GM18505 (cell line): ENCODE measurements around the gene BRF1.

Source experiments
- ATAC-seq: cut with Tn5 transposase; IDR thresholded peaks from one replicate; pipeline ENCODE4 v1.9.1; 2021; ENCODE audit not compliant: unreplicated experiment
- POLR2A ChIP-seq: IDR thresholded peaks from 4 replicates; pipeline ENCODE4 v1.6.1; 2011; ENCODE audit warnings: borderline replicate concordance; ENCODE audit not compliant: insufficient read depth, insufficient read length; ENCODE audit errors: extremely low read depth

BRF1 gene

GRCh38 chr14:105210266-105211025 is 90.4 kb downstream of the BRF1 start:
- ATAC-seq: no peak
- no peak for TF ChIP-seq POLR2A

DNA sequence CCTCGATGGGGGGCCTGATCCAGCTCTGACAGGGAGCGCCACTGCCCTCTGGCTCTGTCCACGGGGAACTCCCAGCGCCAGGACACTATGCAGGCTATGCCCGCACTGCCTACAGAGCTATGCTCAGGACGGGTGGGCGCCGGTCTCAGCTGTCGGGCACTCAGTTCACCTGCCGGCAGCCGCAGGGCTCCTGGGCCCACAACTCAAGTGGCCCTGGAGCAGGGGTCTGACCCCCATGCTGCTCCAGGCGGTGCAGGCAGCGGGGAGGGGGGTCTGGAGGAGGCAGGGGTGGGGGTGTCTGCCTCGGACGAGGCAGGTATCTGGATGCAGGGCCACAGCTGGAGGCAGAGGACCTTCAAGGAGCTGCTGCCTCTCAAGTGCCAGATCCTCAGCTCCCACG is 91.2 kb downstream of the BRF1 start:
- ATAC-seq: no peak
- TF ChIP-seq POLR2A: no peak

- no peak for ATAC-seq
- no peak for TF ChIP-seq POLR2A
Observed at GRCh38 chr14:105209091-105209490, 91.7 kb downstream of the BRF1 start.

GRCh38 chr14:105208738-105209075 is 92.1 kb downstream of the BRF1 start:
- no peak for ATAC-seq
- no peak for TF ChIP-seq POLR2A

- no peak for ATAC-seq
- TF ChIP-seq POLR2A: no peak
Observed at GRCh38 chr14:105207996-105208737, 92.6 kb downstream of the BRF1 start.

DNA sequence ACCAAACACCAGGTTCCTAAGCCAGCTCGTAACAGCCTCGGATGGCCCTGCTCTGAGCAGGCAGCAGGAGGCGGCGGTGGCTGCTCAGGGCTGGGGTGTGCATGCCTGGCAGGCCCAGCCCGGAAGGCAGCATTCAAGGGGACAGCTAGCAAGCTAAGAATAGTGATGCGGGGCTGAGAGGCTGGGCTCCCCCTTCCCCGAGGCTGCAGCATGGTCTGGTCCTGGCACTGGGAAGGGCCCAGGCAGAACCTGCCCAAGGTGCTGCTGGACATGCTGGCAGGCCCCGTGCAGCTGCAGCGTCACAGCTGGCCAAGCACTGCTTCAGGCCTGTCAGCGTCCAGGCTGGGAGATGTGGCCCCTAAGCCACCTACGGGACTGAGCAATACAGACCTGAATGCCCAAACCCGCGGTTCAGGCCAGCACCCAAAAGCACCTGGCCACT is 93.3 kb downstream of the BRF1 start:
- no peak for TF ChIP-seq POLR2A
- no peak for ATAC-seq

DNA sequence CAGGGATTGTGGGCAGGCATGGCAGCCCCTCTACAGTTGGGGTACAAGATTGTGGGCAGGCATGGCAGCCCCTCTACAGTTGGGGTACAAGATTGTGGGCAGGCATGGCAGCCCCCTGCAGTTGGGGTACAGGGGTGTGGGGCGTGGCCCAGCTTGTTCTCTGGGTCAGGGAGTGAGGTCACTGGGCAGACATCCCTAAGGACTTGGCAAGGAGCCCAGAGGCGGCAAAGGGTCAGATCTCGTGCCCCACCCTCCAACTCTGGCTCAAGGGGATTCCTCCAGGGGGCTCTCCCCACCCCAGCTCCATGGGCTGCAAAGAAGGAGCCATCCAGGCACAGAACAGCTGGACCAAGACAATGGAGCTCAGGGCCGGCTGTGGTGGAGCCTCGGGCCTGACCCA is 93.9 kb downstream of the BRF1 start:
- ATAC-seq: no peak
- no peak for TF ChIP-seq POLR2A

GRCh38 chr14:105205673-105206208 is 95.1 kb downstream of the BRF1 start:
- no peak for TF ChIP-seq POLR2A
- no peak for ATAC-seq

- no peak for ATAC-seq
- TF ChIP-seq POLR2A: no peak
Observed at GRCh38 chr14:105204931-105205672, 95.7 kb downstream of the BRF1 start.

DNA sequence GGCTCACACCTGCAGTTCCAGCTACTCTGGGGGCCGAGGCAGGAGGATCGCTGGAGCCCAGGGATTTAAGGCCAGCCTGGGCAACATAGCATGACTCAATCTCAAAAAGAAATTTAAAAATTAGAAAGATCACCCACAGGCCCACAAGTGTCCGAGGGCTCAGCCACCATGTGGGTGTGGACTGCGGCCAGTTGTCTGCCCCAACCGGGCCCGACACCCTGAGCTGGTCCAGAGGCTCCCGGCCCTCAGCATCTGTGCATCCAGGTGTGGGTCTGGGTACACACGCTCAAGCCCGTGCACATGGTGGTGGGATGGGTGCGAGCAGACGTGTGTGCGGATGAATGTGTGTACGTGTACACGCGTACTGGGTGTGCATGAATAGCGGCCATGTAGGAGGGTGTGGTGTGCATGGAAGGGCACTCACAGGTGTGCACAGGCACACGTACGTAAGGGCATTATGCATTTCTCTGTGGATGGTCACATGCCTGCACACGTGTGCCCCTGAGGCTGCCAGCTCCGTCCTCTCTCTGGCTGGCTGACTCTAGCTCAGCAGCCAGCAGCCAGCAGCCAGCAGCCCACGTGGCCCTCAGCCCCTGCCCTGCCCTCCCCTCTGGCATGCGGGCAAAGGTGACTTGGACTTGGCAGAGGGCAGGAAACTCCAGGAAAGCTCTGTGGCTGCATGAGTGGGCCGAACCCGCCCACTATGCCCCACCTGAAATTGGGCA is 96.4 kb downstream of the BRF1 start:
- no peak for TF ChIP-seq POLR2A
- no peak for ATAC-seq

DNA sequence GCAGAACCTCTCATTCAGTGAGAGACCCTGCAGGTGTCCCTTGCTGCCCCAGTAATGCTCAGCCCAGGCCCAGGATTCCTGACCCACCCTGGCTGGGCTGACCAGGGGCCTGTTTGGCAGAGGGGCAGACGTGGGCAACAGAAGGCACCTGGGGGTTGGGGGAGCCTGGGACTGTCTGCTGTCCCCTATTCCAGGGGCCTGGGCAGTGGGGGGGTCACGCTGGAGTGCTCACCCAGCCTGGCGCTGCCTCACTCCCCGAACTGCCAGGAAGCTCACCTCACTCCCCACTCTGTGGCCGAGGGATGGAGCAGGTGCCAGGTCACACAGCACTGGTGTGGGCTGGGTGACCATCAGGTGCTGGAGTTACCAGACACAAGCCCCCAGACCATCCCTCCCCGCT is 97.1 kb downstream of the BRF1 start:
- no peak for TF ChIP-seq POLR2A
- no peak for ATAC-seq

DNA sequence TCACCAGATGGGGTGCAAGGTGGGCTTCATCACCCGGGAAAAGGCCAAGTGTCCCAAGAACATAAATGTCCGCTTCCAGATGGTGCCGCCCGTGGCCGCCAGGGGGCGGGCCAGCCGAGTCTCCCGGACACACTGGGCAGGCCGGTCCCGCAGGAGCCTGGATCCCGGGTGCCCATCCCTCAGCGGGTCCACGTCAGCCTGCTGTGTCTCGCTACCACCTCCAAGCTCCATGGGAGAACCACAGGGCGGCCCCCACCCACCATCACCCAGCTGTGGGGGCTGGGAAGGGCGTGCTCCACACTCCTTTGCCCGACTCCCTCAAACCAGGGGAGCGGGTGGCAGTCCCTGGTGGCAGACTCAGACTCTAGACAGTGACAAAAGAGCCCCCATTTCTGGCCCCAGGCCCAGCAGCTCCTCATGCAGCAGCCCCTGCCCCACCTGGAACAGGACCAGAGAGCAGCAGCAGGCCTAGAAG is 97.7 kb downstream of the BRF1 start:
- no peak for ATAC-seq
- TF ChIP-seq POLR2A: no peak

DNA sequence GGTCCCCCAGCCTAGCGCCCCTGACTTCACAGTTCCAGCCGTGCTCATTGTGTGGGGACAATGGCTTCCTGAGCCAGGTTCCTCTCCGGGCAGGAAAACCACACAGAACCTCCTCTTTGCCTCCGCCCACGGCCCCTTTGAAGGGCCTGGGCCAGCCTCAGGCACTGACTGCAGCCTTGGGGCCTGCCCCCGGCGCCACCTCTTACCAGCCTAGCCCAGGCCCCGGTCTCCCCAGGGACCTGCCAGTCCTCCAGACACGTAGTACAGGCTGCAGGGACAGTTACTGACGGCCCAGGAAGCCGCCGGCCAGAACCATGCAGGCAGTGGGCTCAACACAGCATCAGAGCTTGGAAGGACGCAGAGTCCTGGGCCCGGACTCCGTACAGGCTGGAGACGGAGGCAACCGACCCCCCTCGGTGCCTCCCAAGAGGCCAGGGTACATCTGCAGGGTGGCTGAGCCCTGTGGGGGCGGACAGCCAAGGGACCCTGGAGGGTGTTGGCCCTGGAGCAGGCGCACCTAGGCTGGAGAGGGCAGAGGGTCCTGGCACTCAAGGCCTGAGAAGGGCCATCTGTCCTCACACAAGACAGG is 98.8 kb downstream of the BRF1 start:
- no peak for TF ChIP-seq POLR2A
- ATAC-seq: no peak
